H1 (cell line): ENCODE data around the gene SMCO1. TPM values are rescaled to one million over a fixed set of nuclear protein-coding genes. Genes with fewer than 3 reads are reported as not detected.
A peak's percentile ranks its signal among the peaks of the same experiment; 100 is the strongest.

ENCODE experiments used
- CTCF ChIA-PET: fragments of 300-600 bp; sonication (Branson Sonifier 250); formaldehyde crosslinking; loops from one replicate; lab custom pipeline; 2021; ENCODE audit not compliant: partially characterized antibody; lab: Charles Lee
- POLR2A ChIA-PET: fragments of 300-600 bp; sonication (Branson Sonifier 250); formaldehyde crosslinking; loops from one replicate; lab custom pipeline; 2021; ENCODE audit warnings: inconsistent platforms; ENCODE audit not compliant: partially characterized antibody; lab: Charles Lee
- DNase-seq, 2 experiments: peaks; one replicate each; pipeline versions ENCODE4 v3.0.0 to v3.0.0-alpha.2; 2010 to 2022; ENCODE audit warnings: low spot score in 2 of 2, low read depth in 1 of 2, mixed read lengths in 1 of 2
- FAIRE-seq: peaks from 2 replicates; lab custom pipeline; 2011; peaks lifted over from hg19 to GRCh38; lab: Jason Lieb, UNC
- H2AFZ ChIP-seq: 2 replicates; pipeline ENCODE4 v1.8.1; 2012; ENCODE audit warnings: low read length, inconsistent platforms
- H2AK5ac ChIP-seq: 2 replicates; pipeline ENCODE4 v1.6.1; 2013; ENCODE audit warnings: low read depth, low read length
- H2BK120ac ChIP-seq: replicated peaks from 2 replicates; pipeline ENCODE3; 2013; ENCODE audit warnings: low read depth, low read length, inconsistent platforms
- H2BK12ac ChIP-seq: 2 replicates; pipeline ENCODE4 v1.6.1; 2013; ENCODE audit warnings: low read depth, low read length
- H2BK15ac ChIP-seq: 2 replicates; pipeline ENCODE4 v1.6.1; 2013; ENCODE audit warnings: low read length
- H2BK20ac ChIP-seq: 2 replicates; pipeline ENCODE4 v1.6.1; 2013; ENCODE audit warnings: low read length
- H2BK5ac ChIP-seq: 2 replicates; pipeline ENCODE4 v1.6.1; 2013; ENCODE audit warnings: low read depth, low read length
- H3K14ac ChIP-seq: 2 replicates; pipeline ENCODE4 v1.6.1; 2013; ENCODE audit warnings: inconsistent platforms; ENCODE audit not compliant: insufficient read length
- H3K18ac ChIP-seq: 2 replicates; pipeline ENCODE4 v1.6.1; 2013; ENCODE audit warnings: low read length; ENCODE audit errors: extremely low read depth
- H3K23ac ChIP-seq: 2 replicates; pipeline ENCODE4 v1.6.1; 2013; ENCODE audit warnings: inconsistent platforms; ENCODE audit not compliant: insufficient read length
- H3K23me2 ChIP-seq: 2 replicates; pipeline ENCODE4 v1.6.1; 2013; ENCODE audit warnings: low read depth, low read length
- H3K27ac ChIP-seq: 2 replicates; pipeline ENCODE4 v1.6.1; 2011; ENCODE audit warnings: low read depth, low read length, inconsistent platforms
- H3K27me3 ChIP-seq, 4 experiments: replicated peaks in 1 of 4; 1 replicate in 1 of 4; 2 replicates in 3 of 4; pipeline versions ENCODE4 v1.6.1 to v1.8.1; 2011 to 2013; ENCODE audit warnings: low read length in 3 of 4, mild to moderate bottlenecking in 3 of 4, inconsistent platforms in 2 of 4, mixed read lengths in 2 of 4, moderate library complexity in 1 of 4; ENCODE audit not compliant: control insufficient read depth in 3 of 4, insufficient read depth in 3 of 4; ENCODE audit errors: extremely low read depth in 1 of 4
- H3K36me3 ChIP-seq, 4 experiments: 2 replicates each; pipeline versions ENCODE4 v1.6.1 to v1.8.1; 2011 to 2013; ENCODE audit warnings: mild to moderate bottlenecking in 4 of 4, low read length in 3 of 4, moderate library complexity in 2 of 4, control low read depth in 1 of 4, inconsistent platforms in 1 of 4; ENCODE audit not compliant: insufficient read depth in 4 of 4, control insufficient read depth in 2 of 4
- H3K4ac ChIP-seq: replicated peaks from 2 replicates; pipeline ENCODE3; 2013; ENCODE audit warnings: low read length, low read depth, mixed read lengths, inconsistent platforms; ENCODE audit not compliant: insufficient read length
- H3K4me1 ChIP-seq, 4 experiments: replicated peaks in 1 of 4; 1 replicate in 1 of 4; 2 replicates in 3 of 4; pipeline versions ENCODE4 v1.6.1 to v1.8.1; 2011 to 2013; ENCODE audit warnings: low read length in 3 of 4, inconsistent platforms in 2 of 4, mixed read lengths in 1 of 4; ENCODE audit not compliant: insufficient read depth in 4 of 4, control insufficient read depth in 3 of 4
- H3K4me2 ChIP-seq, 2 experiments: 2 replicates each; pipeline versions ENCODE4 v1.6.1 to v1.8.1; 2011 to 2013; ENCODE audit warnings: low read depth in 2 of 2, low read length in 2 of 2, control low read depth in 1 of 2, inconsistent platforms in 1 of 2, mild to moderate bottlenecking in 1 of 2; ENCODE audit not compliant: insufficient read depth in 1 of 2
- H3K4me3 ChIP-seq, 4 experiments: fragments of 200-600, 300-600 bp in 1 of 4; sonication (generic), shearing (Covaris generic), sonication (Bioruptor Twin) in 1 of 4; 2 replicates each; pipeline versions ENCODE4 v1.5.1 to v1.8.1; 2011 to 2016; ENCODE audit warnings: low read length in 4 of 4, low read depth in 3 of 4, control low read depth in 2 of 4, inconsistent platforms in 2 of 4, mild to moderate bottlenecking in 2 of 4, mixed read lengths in 1 of 4, moderate library complexity in 1 of 4; ENCODE audit not compliant: insufficient read depth in 2 of 4; ENCODE audit errors: extremely low read depth in 1 of 4
- H3K56ac ChIP-seq: replicated peaks from 2 replicates; pipeline ENCODE3; 2013; ENCODE audit warnings: low read depth, mild to moderate bottlenecking, mixed read lengths, low read length, inconsistent platforms; ENCODE audit not compliant: insufficient read length
- H3K79me1 ChIP-seq: 2 replicates; pipeline ENCODE4 v1.6.1; 2013; ENCODE audit warnings: low read depth, low read length, control low read depth
- H3K79me2 ChIP-seq, 2 experiments: 2 replicates each; pipeline versions ENCODE4 v1.6.1 to v1.8.1; 2012 to 2013; ENCODE audit warnings: low read length in 2 of 2, mild to moderate bottlenecking in 2 of 2, inconsistent platforms in 1 of 2; ENCODE audit not compliant: insufficient read depth in 2 of 2, control insufficient read depth in 1 of 2
- H3K9ac ChIP-seq, 4 experiments: replicated peaks in 1 of 4; 1 replicate in 1 of 4; 2 replicates in 3 of 4; pipeline versions ENCODE4 v1.6.1 to v1.8.1; 2011 to 2013; ENCODE audit warnings: low read depth in 3 of 4, low read length in 3 of 4, control low read depth in 2 of 4, mild to moderate bottlenecking in 2 of 4, moderate library complexity in 2 of 4, inconsistent platforms in 1 of 4; ENCODE audit errors: extremely low read depth in 1 of 4
- H3K9me3 ChIP-seq, 2 experiments: 2 replicates each; pipeline versions ENCODE4 v1.6.1 to v1.8.1; 2012 to 2013; ENCODE audit warnings: mild to moderate bottlenecking in 2 of 2, moderate library complexity in 2 of 2, control low read depth in 1 of 2, inconsistent platforms in 1 of 2, low read depth in 1 of 2, low read length in 1 of 2, mixed read lengths in 1 of 2; ENCODE audit not compliant: insufficient read depth in 2 of 2
- H4K20me1 ChIP-seq, 2 experiments: replicated peaks in 1 of 2; 2 replicates each; pipeline versions ENCODE3 to v1.8.1; 2011 to 2013; ENCODE audit warnings: inconsistent platforms in 2 of 2, low read length in 2 of 2, mild to moderate bottlenecking in 1 of 2; ENCODE audit not compliant: insufficient read depth in 2 of 2, control insufficient read depth in 1 of 2
- H4K5ac ChIP-seq: 2 replicates; pipeline ENCODE4 v1.6.1; 2013; ENCODE audit warnings: low read length, low read depth, mixed read lengths, inconsistent platforms; ENCODE audit not compliant: insufficient read length
- H4K8ac ChIP-seq: 2 replicates; pipeline ENCODE4 v1.8.0; 2013; ENCODE audit warnings: mild to moderate bottlenecking, moderate library complexity, low read length, inconsistent platforms; ENCODE audit not compliant: insufficient read depth; ENCODE audit errors: extremely low read depth
- H4K91ac ChIP-seq: replicated peaks from 2 replicates; pipeline ENCODE3; 2013; ENCODE audit warnings: low read length, mixed read lengths, inconsistent platforms; ENCODE audit not compliant: insufficient read length
- BACH1 ChIP-seq: IDR thresholded peaks from 2 replicates; pipeline ENCODE4 v1.6.1; 2012; ENCODE audit warnings: low read length, improper control_type of control experiment
- CHD2 ChIP-seq: IDR thresholded peaks from 2 replicates; pipeline ENCODE4 v1.6.1; 2012; ENCODE audit warnings: low read length, improper control_type of control experiment
- E2F6 ChIP-seq: IDR thresholded peaks from 2 replicates; pipeline ENCODE4 v1.6.1; 2012; ENCODE audit warnings: inconsistent platforms
- FOSL1 ChIP-seq: IDR thresholded peaks from 2 replicates; pipeline ENCODE4 v1.6.1; 2011; ENCODE audit warnings: mild to moderate bottlenecking, low read depth, low read length, moderate library complexity; ENCODE audit not compliant: insufficient read depth
- GTF2F1 ChIP-seq: IDR thresholded peaks from 2 replicates; pipeline ENCODE4 v1.6.1; 2012; ENCODE audit warnings: low read depth, low read length, improper control_type of control experiment, borderline replicate concordance
- KDM1A ChIP-seq: fragments of 200-600, 300-600 bp; sonication (generic); IDR thresholded peaks from 2 replicates; pipeline ENCODE4 v1.7.1; 2016; ENCODE audit warnings: mild to moderate bottlenecking, low read length, borderline replicate concordance
- PHF8 ChIP-seq: fragments of 200-600 bp; sonication (generic); conservative IDR thresholded peaks from 2 replicates; pipeline ENCODE4 v1.7.1; 2012; ENCODE audit warnings: low read depth, mild to moderate bottlenecking, inconsistent platforms, low read length, moderate library complexity
- POU5F1 ChIP-seq: IDR thresholded peaks from 2 replicates; pipeline ENCODE4 v1.6.1; 2011; ENCODE audit warnings: low read depth, mild to moderate bottlenecking, low read length, moderate library complexity
- SIRT6 ChIP-seq: IDR thresholded peaks from one replicate; pipeline ENCODE4 v1.7.1; 2012; ENCODE audit warnings: low read length, inconsistent platforms
- TAF1 ChIP-seq: IDR thresholded peaks from 2 replicates; pipeline ENCODE4 v1.6.1; 2011; ENCODE audit warnings: mild to moderate bottlenecking, low read depth, low read length
- TEAD4 ChIP-seq: IDR thresholded peaks from 2 replicates; pipeline ENCODE4 v1.6.1; 2012; ENCODE audit warnings: low read depth, low read length, inconsistent platforms, mixed read lengths
- USF2 ChIP-seq: IDR thresholded peaks from 2 replicates; pipeline ENCODE4 v1.6.1; 2011; ENCODE audit warnings: low read length, improper control_type of control experiment
- WGBS, 2 experiments: shearing (Covaris generic) in 1 of 2; methylation state at CpG; one replicate each; pipeline versions ENCODE4 v1.1.6 to v1.1.7; 2013 to 2015; ENCODE audit warnings: low lambda C conversion rate in 2 of 2, mixed read lengths in 2 of 2, inconsistent platforms in 1 of 2, low coverage in 1 of 2, missing lambda C conversion rate in 1 of 2; ENCODE audit not compliant: insufficient replicate concordance in 2 of 2, insufficient coverage in 1 of 2, insufficient read length in 1 of 2; ENCODE audit errors: extremely low coverage in 1 of 2, missing lambda C conversion rate in 1 of 2; 5-methylcytosine and 5-hydroxymethylcytosine counted together
- polyA plus RNA-seq, 7 experiments: library from polyadenylated mRNA; depleted of rRNA in 3 of 7; stranded (reverse) in 5 of 7; unstranded in 2 of 7; fragments of >200 nt in 5 of 7; fragments of 200-250 nt in 2 of 7; gene quantifications; 1 replicate in 5 of 7; 2 replicates in 1 of 7; 4 replicates in 1 of 7; pipeline versions ENCODE4 v1.2.1 to v1.2.3, GENCODE V29; 2011 to 2013; ENCODE audit warnings: missing spikeins in 2 of 7, mixed read lengths in 2 of 7
- total RNA-seq: library from RNA; stranded (reverse); fragmentation: NEBNext Ultra II Directional; extraction: Animal tissue kit (Norgen Biotek cat#: 25700); gene quantifications from 2 replicates; pipeline ENCODE4 v1.2.1, GENCODE V29; 2021

SMCO1 gene
- total and polyA plus RNA-seq, 2 of the 8 experiments (the other 6 are each of a cell fraction or from before 2014, with no cell fraction given), result 0.03 TPM; not detected in 1

- Histone ChIP-seq H2BK5ac (no peak overlapping the region), H3K27ac (no peak overlapping the region), H3K23ac (no peak overlapping the region), H3K4me3 (no peak overlapping the region), H2BK12ac (no peak overlapping the region), H4K91ac (no peak overlapping the region), H3K79me2 (peaks cover 39 to 97% of the 10 kb centered on the region in 2 experiments), H2AFZ (no peak overlapping the region), H3K9ac (no peak overlapping the region), H2BK20ac (no peak overlapping the region), H3K23me2 (peaks cover 14% of the 10 kb centered on the region), H3K56ac (no peak overlapping the region), H2BK15ac (no peak overlapping the region), H3K18ac (no peak overlapping the region), H4K8ac (peak overlapping the region; percentile 71; the same call in 1 of the 2 replicates), H3K36me3 (peaks cover 0 to 4% (median under 1%) of the 10 kb centered on the region in 4 experiments; a peak in 1 of 8 replicates), H3K4ac (no peak overlapping the region), H3K79me1 (peaks cover 9% of the 10 kb centered on the region; the same call in 1 of the 2 replicates), H3K9me3 (no peaks in the 10 kb centered on the region), H3K4me1 (peaks cover 0 to 7% (median 3%) of the 10 kb centered on the region in 4 experiments; a peak in 5 of 7 replicates), H3K27me3 (no peaks in the 10 kb centered on the region), H4K5ac (no peak overlapping the region), H2BK120ac (no peak overlapping the region), H3K14ac (no peak overlapping the region), H3K4me2 (no peak overlapping the region), H2AK5ac (no peak overlapping the region), H4K20me1 (peaks cover 5 to 8% of the 10 kb centered on the region in 2 experiments)
- POLR2A ChIA-PET, result no interaction called here
- 97% methylated on average over 8 of the region's 8 CpGs; no CpG with 5 or more reads in 1 of the 2 experiments for WGBS, 2 experiments
- CTCF ChIA-PET, result no interaction called here
- no peak for FAIRE-seq
- no peak for DNase-seq
- TF ChIP-seq BACH1 (no peak), PHF8 (no peak), KDM1A (no peak), FOSL1 (no peak), POU5F1 (no peak), SIRT6 (no peak), TAF1 (no peak), TEAD4 (no peak), GTF2F1 (no peak), USF2 (no peak), E2F6 (no peak), CHD2 (no peak)
Measured at GRCh38 chr3:196498297-196498696, 16.8 kb downstream of the SMCO1 start.
